Tibial artery (tissue), 4 donors: ENCODE data around the gene CPLX3.
"Not testable (repeated sequence)": the region's sequence is repeated elsewhere in the genome, so short reads cannot be mapped to it uniquely, and the experiment has no call there.

ENCODE experiments used
- DNase-seq, 2 donors: peaks; one replicate each; pipeline ENCODE4 v3.0.0-alpha.2; 2019
- H3K27ac ChIP-seq, 2 donors: fragments of 200-600 bp; sonication (generic) in 1 of 2; 1 replicate in 1 of 2; 2 replicates in 1 of 2; pipeline ENCODE4 v1.5.1; 2018 to 2019; ENCODE audit warnings: mild to moderate bottlenecking in 1 of 2
- H3K27me3 ChIP-seq, 2 donors: fragments of 200-600 bp; sonication (generic) in 1 of 2; one replicate each; pipeline versions ENCODE4 v1.5.1 to v1.6.0; 2016 to 2019
- H3K36me3 ChIP-seq, 3 donors: fragments of 200-600 bp; sonication (generic) in 2 of 3; one replicate each; pipeline ENCODE4 v1.5.1; 2016 to 2019; ENCODE audit warnings: mild to moderate bottlenecking in 2 of 3
- H3K4me1 ChIP-seq, 4 donors: fragments of 200-600 bp; sonication (generic) in 2 of 4; 1 replicate in 3 of 4; 2 replicates in 1 of 4; pipeline ENCODE4 v1.5.1; 2016 to 2019
- H3K4me3 ChIP-seq, 2 donors: fragments of 200-600 bp; sonication (generic) in 1 of 2; 1 replicate in 1 of 2; 2 replicates in 1 of 2; pipeline ENCODE4 v1.5.1; 2018 to 2019; ENCODE audit warnings: mild to moderate bottlenecking in 2 of 2
- H3K9me3 ChIP-seq, 3 donors: fragments of 200-600 bp; sonication (generic) in 1 of 3; one replicate each; pipeline ENCODE4 v1.5.1; 2016 to 2019
- CTCF ChIP-seq, 2 experiments: fragments of 200-600 bp in 1 of 2; fragments of 450-650 bp in 1 of 2; IDR thresholded peaks; one replicate each; pipeline ENCODE4 v1.5.1; 2017 to 2019; ENCODE audit warnings: antibody characterized with exemption in 2 of 2, mild to moderate bottlenecking in 1 of 2, moderate library complexity in 1 of 2
- intact Hi-C: fragments of 100-400 bp; cut with DNase I; formaldehyde crosslinking; loops from one replicate; pipeline ENCODE4 v1.15.0; 2023; ENCODE audit warnings: low total_unique reads

The CPLX3 gene

GRCh38 chr15:74783808-74784175 is 42.6 kb upstream of the CPLX3 start:
- TF ChIP-seq CTCF (IDR thresholded peaks at IDR 0.05): no peak
- peak overlapping the region; percentile 83 to 89 for H3K4me3 ChIP-seq
- H3K4me1 ChIP-seq: peaks cover 4 to 76% (median 61%) of the 10 kb centered on the region in 4 donors
- H3K36me3 ChIP-seq: no peaks in the 10 kb centered on the region
- intact Hi-C loops: loop anchor here (5.0 to 10.0 kb wide), 3 partner anchors 124 to 421 kb away; partner anchors contain the start of genes C15orf39 and FAM219B
- DNase-seq: no peak
- H3K27ac ChIP-seq: peak overlapping the region; percentile 74 to 79
- H3K27me3 ChIP-seq: no peaks in the 10 kb centered on the region
- H3K9me3 ChIP-seq: no peaks in the 10 kb centered on the region

GRCh38 chr15:74784426-74785193 is 41.8 kb upstream of the CPLX3 start:
- no peaks in the 10 kb centered on the region for H3K27me3 ChIP-seq
- no peak for DNase-seq
- TF ChIP-seq CTCF (IDR thresholded peaks at IDR 0.05): no peak
- H3K4me3 ChIP-seq: peak overlapping the region in 1 of 2 donors; percentile 89
- peaks cover 4 to 84% (median 69%) of the 10 kb centered on the region in 4 donors for H3K4me1 ChIP-seq
- H3K36me3 ChIP-seq: no peaks in the 10 kb centered on the region
- no peak overlapping the region for H3K27ac ChIP-seq
- no peaks in the 10 kb centered on the region for H3K9me3 ChIP-seq
- intact Hi-C loops: loop anchor here (5.0 to 10.0 kb wide), 3 partner anchors 123 to 420 kb away; partner anchors contain the start of genes C15orf39 and FAM219B

- H3K4me3 ChIP-seq: no peak overlapping the region
- peaks cover 4 to 92% (median 77%) of the 10 kb centered on the region in 4 donors for H3K4me1 ChIP-seq
- H3K27me3 ChIP-seq: no peaks in the 10 kb centered on the region
- intact Hi-C loops: loop anchor here (10.0 kb wide), 1 partner anchor 419 kb away; the partner anchor contains the start of gene C15orf39
- no peak for DNase-seq
- H3K27ac ChIP-seq: peak overlapping the region in 1 of 2 donors; percentile 15
- H3K9me3 ChIP-seq: no peaks in the 10 kb centered on the region
- TF ChIP-seq CTCF (IDR thresholded peaks at IDR 0.05): no peak
- H3K36me3 ChIP-seq: no peaks in the 10 kb centered on the region
Measured at GRCh38 chr15:74785194-74786032, 41.0 kb upstream of the CPLX3 start.

- H3K4me1 ChIP-seq: peaks cover 4 to 92% (median 77%) of the 10 kb centered on the region in 4 donors
- H3K36me3 ChIP-seq, DNase-seq, H3K4me3 ChIP-seq, H3K27me3 ChIP-seq, H3K9me3 ChIP-seq: not testable (repeated sequence)
- intact Hi-C loops: loop anchor here (10.0 kb wide), 1 partner anchor 419 kb away; the partner anchor contains the start of gene C15orf39
- peak overlapping the region; percentile 33 to 41 for H3K27ac ChIP-seq
Measured at GRCh38 chr15:74786081-74786480, 40.3 kb upstream of the CPLX3 start.

- no peak for DNase-seq
- H3K4me3 ChIP-seq: no peak overlapping the region
Measured at GRCh38 chr15:74786551-74787165, 39.8 kb upstream of the CPLX3 start.

More at GRCh38 chr15:74786551-74787165, 39.8 kb upstream of the CPLX3 start:
- Histone ChIP-seq H3K4me1 (peaks cover 4 to 92% (median 71%) of the 10 kb centered on the region in 4 donors), H3K9me3 (no peaks in the 10 kb centered on the region), H3K27me3 (no peaks in the 10 kb centered on the region), H3K36me3 (no peaks in the 10 kb centered on the region), H3K27ac (peak overlapping the region; percentile 33 to 41)
- intact Hi-C loops: loop anchor here (10.0 kb wide), 1 partner anchor 418 kb away; the partner anchor contains the start of gene C15orf39
- no peak for TF ChIP-seq CTCF (IDR thresholded peaks at IDR 0.05)
